ENCODE data around the gene LRRIQ4. TPM values are rescaled to one million over a fixed set of nuclear protein-coding genes. Genes with fewer than 3 reads are reported as not detected.

The LRRIQ4 gene
- total RNA-seq = 0.09 and 0.21 TPM in 2 replicates

GRCh38 chr3:169812332-169813235, at the start of gene LRRIQ4, which contains the start of gene LRRC34:
TSS of gene LRRIQ4 (plus strand) at chr3:169812870. CDS start at chr3:169821922, 9,052 bp downstream.
TSS of gene LRRC34 (minus strand) at chr3:169812904. CDS start at chr3:169812548, 356 bp downstream.
- Mint-ChIP-seq H3K4me1 (peaks cover 40% of the 10 kb centered on the region), H3K9me3 (peaks cover 7% of the 10 kb centered on the region), H3K27me3 (peaks cover 14% of the 10 kb centered on the region), H3K36me3 (ENCODE audit: low read depth) (peaks cover 12% of the 10 kb centered on the region), H3K27ac (peak within 1 kb of the TSS; percentile 91), H3K4me3 (peak within 1 kb of the TSS; percentile 92)
- intact Hi-C loops (cut with micrococcal nuclease) = loop anchor here (1.0 to 5.0 kb wide), 4 partner anchors 39 to 545 kb away; partner anchors contain the start of genes MYNN, SKIL and TERC
- DNase-seq = peak; percentile 91

- no peaks in the 10 kb centered on the region for H3K9me3 Mint-ChIP-seq
- peaks cover 21% of the 10 kb centered on the region for H3K4me1 Mint-ChIP-seq
- peaks cover 4% of the 10 kb centered on the region for H3K36me3 Mint-ChIP-seq (ENCODE audit: low read depth)
- peak; percentile 86 for DNase-seq
- no peaks in the 10 kb centered on the region for H3K27me3 Mint-ChIP-seq
- intact Hi-C loops (cut with micrococcal nuclease) = loop anchor here (1.0 to 5.0 kb wide), 6 partner anchors 9 to 592 kb away; partner anchors contain the start of genes GPR160, LRRC34, LRRIQ4 and MYNN
- H3K27ac Mint-ChIP-seq = peak overlapping the region; percentile 98
- H3K4me3 Mint-ChIP-seq = peak overlapping the region; percentile 96
Observed at GRCh38 chr3:169764312-169764881, 48.3 kb upstream of the LRRIQ4 start.

- H3K4me1 Mint-ChIP-seq = peaks cover 19% of the 10 kb centered on the region
- no peaks in the 10 kb centered on the region for H3K27me3 Mint-ChIP-seq
- H3K27ac Mint-ChIP-seq = peak within 1 kb of the TSS; percentile 98
- intact Hi-C loops (cut with micrococcal nuclease) = loop anchor here (1.0 to 5.0 kb wide), 6 partner anchors 8 to 592 kb away; partner anchors contain the start of genes GPR160, LRRC34, LRRIQ4 and MYNN
- no peaks in the 10 kb centered on the region for H3K9me3 Mint-ChIP-seq
- peak; percentile 96 for DNase-seq
- peaks cover 1% of the 10 kb centered on the region for H3K36me3 Mint-ChIP-seq (ENCODE audit: low read depth)
- H3K4me3 Mint-ChIP-seq = peak within 1 kb of the TSS; percentile 96
Observed at GRCh38 chr3:169764882-169765612, 47.6 kb upstream of the LRRIQ4 start, which contains the start of gene TERC. TSS of gene TERC (minus strand) at chr3:169765060.

- peak within 1 kb of the TSS; percentile 78 for H3K4me3 Mint-ChIP-seq
- H3K36me3 Mint-ChIP-seq (ENCODE audit: low read depth) = peaks cover 10% of the 10 kb centered on the region
- peaks cover 18% of the 10 kb centered on the region for H3K4me1 Mint-ChIP-seq
- H3K27ac Mint-ChIP-seq = peak within 1 kb of the TSS; percentile 84
- no peaks in the 10 kb centered on the region for H3K9me3 Mint-ChIP-seq
- peak; percentile 86 for DNase-seq
- intact Hi-C loops (cut with micrococcal nuclease) = loop anchor here (5.0 kb wide), 2 partner anchors 288 to 1103 kb away; partner anchors contain the start of gene RPL22L1
- no peaks in the 10 kb centered on the region for H3K27me3 Mint-ChIP-seq
Observed at GRCh38 chr3:169769287-169770181, 43.1 kb upstream of the LRRIQ4 start, which contains the start of gene ACTRT3. TSS of gene ACTRT3 (minus strand) at chr3:169769561. CDS start at chr3:169769520, 41 bp downstream.

- Mint-ChIP-seq H3K4me1 (peaks cover 24% of the 10 kb centered on the region), H3K9me3 (no peaks in the 10 kb centered on the region), H3K27ac (peak overlapping the region; percentile 100), H3K27me3 (no peaks in the 10 kb centered on the region), H3K4me3 (peak overlapping the region; percentile 99), H3K36me3 (ENCODE audit: low read depth) (peaks cover 27% of the 10 kb centered on the region)
- intact Hi-C loops (cut with micrococcal nuclease) = loop anchor here (2.0 to 5.0 kb wide), 3 partner anchors 286 to 1101 kb away; partner anchors contain the start of genes PHC3 and RPL22L1
- DNase-seq = peak; percentile 92
Observed at GRCh38 chr3:169771497-169772304, 41.0 kb upstream of the LRRIQ4 start.

GRCh38 chr3:169772305-169772896, 40.3 kb upstream of the LRRIQ4 start:
- Mint-ChIP-seq H3K27me3 (no peaks in the 10 kb centered on the region), H3K36me3 (ENCODE audit: low read depth) (peaks cover 33% of the 10 kb centered on the region), H3K4me3 (peak overlapping the region; percentile 99), H3K9me3 (no peaks in the 10 kb centered on the region), H3K27ac (peak overlapping the region; percentile 100), H3K4me1 (peaks cover 28% of the 10 kb centered on the region)
- DNase-seq = no peak
- intact Hi-C loops (cut with micrococcal nuclease) = loop anchor here (2.0 to 5.0 kb wide), 3 partner anchors 285 to 1100 kb away; partner anchors contain the start of genes PHC3 and RPL22L1

- peak; percentile 98 for DNase-seq
- peak within 1 kb of the TSS; percentile 100 for H3K27ac Mint-ChIP-seq
- peaks cover 31% of the 10 kb centered on the region for H3K4me1 Mint-ChIP-seq
- H3K4me3 Mint-ChIP-seq = peak within 1 kb of the TSS; percentile 99
- H3K27me3 Mint-ChIP-seq = no peaks in the 10 kb centered on the region
- intact Hi-C loops (cut with micrococcal nuclease) = loop anchor here (1.0 to 5.0 kb wide), 5 partner anchors 9 to 1099 kb away; partner anchors contain the start of genes LRRC34, LRRIQ4, PHC3 and RPL22L1
- no peaks in the 10 kb centered on the region for H3K9me3 Mint-ChIP-seq
- peaks cover 40% of the 10 kb centered on the region for H3K36me3 Mint-ChIP-seq (ENCODE audit: low read depth)
Observed at GRCh38 chr3:169772897-169773816, 39.5 kb upstream of the LRRIQ4 start, which contains the start of gene MYNN. TSS of gene MYNN (plus strand) at chr3:169773396. CDS start at chr3:169774296, 900 bp downstream.

- intact Hi-C loops (cut with micrococcal nuclease) = loop anchor here (1.0 to 5.0 kb wide), 3 partner anchors 17 to 1098 kb away; partner anchors contain the start of gene RPL22L1
- H3K4me3 Mint-ChIP-seq = peak overlapping the region; percentile 99
- H3K27ac Mint-ChIP-seq = peak overlapping the region; percentile 100
- H3K27me3 Mint-ChIP-seq = no peaks in the 10 kb centered on the region
- H3K36me3 Mint-ChIP-seq (ENCODE audit: low read depth) = peaks cover 48% of the 10 kb centered on the region
- H3K4me1 Mint-ChIP-seq = peaks cover 38% of the 10 kb centered on the region
- H3K9me3 Mint-ChIP-seq = no peaks in the 10 kb centered on the region
- DNase-seq = no peak
Observed at GRCh38 chr3:169774186-169774585, 38.5 kb upstream of the LRRIQ4 start.

GRCh38 chr3:169777822-169778221, 34.8 kb upstream of the LRRIQ4 start:
- Mint-ChIP-seq H3K4me1 (peaks cover 55% of the 10 kb centered on the region), H3K27ac (no peak overlapping the region), H3K9me3 (no peaks in the 10 kb centered on the region)

GRCh38 chr3:169780742-169781141, 31.9 kb upstream of the LRRIQ4 start:
- Mint-ChIP-seq H3K9me3 (no peaks in the 10 kb centered on the region), H3K4me1 (peaks cover 42% of the 10 kb centered on the region), H3K27me3 (no peaks in the 10 kb centered on the region), H3K36me3 (ENCODE audit: low read depth) (peaks cover 64% of the 10 kb centered on the region), H3K27ac (peak overlapping the region; percentile 48), H3K4me3 (peak overlapping the region; percentile 33)
- intact Hi-C loops (cut with micrococcal nuclease) = no loop called here
- peak; percentile 71 for DNase-seq

More at GRCh38 chr3:169777822-169778221, 34.8 kb upstream of the LRRIQ4 start:
- no peak overlapping the region for H3K4me3 Mint-ChIP-seq
- intact Hi-C loops (cut with micrococcal nuclease) = no loop called here
- H3K36me3 Mint-ChIP-seq (ENCODE audit: low read depth) = peaks cover 75% of the 10 kb centered on the region
- no peaks in the 10 kb centered on the region for H3K27me3 Mint-ChIP-seq
- DNase-seq = no peak

Data from activated CD4-positive, alpha-beta T cell treated with anti-CD3 and anti-CD28 coated beads, Interleukin-2, amount 10 ng/mL, durations not matched to agents 24 days and 14 days (primary cell).